Body of pancreas (tissue), 4 donors: ENCODE data around the gene ANTXRL.
"Not testable (repeated sequence)": the region's sequence is repeated elsewhere in the genome, so short reads cannot be mapped to it uniquely, and the experiment has no call there.

Experiments used
- POLR2A ChIP-seq, 3 donors: fragments of 450-650 bp; IDR thresholded peaks; one replicate each; pipeline ENCODE4 v1.6.1; 2016; ENCODE audit warnings: antibody characterized with exemption in 3 of 3, mild to moderate bottlenecking in 2 of 3
- TF ChIP-seq, protein P1 (sequence below), 7 experiments: fragments of 450-650 bp in 4 of 7; fragments of 200-600 bp in 3 of 7; sonication (generic) in 3 of 7; IDR thresholded peaks; one replicate each; pipeline ENCODE4 v1.5.1; 2016 to 2019; ENCODE audit warnings: antibody characterized with exemption in 7 of 7

DNA sequence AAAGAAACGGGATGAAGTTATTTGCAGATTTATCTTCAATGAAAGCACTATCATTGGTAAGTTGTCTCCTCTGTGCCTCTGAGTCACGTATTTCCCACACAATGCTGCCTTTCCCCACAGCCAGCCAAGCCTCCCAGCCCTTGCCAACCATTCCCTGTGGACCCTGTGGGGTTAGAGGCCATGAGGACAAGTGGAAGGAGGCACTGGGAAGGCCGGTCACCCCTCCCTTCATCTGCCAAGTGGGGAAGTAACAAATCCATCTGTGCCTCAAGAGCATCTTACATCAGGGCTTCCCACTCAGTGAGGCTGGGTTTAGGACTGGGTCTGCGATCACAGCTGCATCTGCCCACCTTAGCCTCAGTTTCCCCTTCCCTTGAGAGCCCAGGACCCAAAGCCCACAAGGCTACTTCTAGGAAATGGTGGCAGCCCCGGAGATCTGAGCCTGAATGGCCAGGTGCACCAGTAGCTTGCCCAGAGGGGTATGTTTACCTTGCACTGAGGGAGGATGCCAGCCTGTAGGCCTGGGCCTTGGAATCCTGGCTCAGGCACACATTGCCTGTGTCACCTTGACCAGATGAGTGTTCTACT lies 16.1 kb downstream of the ANTXRL start:
- TF ChIP-seq, protein P1, sequence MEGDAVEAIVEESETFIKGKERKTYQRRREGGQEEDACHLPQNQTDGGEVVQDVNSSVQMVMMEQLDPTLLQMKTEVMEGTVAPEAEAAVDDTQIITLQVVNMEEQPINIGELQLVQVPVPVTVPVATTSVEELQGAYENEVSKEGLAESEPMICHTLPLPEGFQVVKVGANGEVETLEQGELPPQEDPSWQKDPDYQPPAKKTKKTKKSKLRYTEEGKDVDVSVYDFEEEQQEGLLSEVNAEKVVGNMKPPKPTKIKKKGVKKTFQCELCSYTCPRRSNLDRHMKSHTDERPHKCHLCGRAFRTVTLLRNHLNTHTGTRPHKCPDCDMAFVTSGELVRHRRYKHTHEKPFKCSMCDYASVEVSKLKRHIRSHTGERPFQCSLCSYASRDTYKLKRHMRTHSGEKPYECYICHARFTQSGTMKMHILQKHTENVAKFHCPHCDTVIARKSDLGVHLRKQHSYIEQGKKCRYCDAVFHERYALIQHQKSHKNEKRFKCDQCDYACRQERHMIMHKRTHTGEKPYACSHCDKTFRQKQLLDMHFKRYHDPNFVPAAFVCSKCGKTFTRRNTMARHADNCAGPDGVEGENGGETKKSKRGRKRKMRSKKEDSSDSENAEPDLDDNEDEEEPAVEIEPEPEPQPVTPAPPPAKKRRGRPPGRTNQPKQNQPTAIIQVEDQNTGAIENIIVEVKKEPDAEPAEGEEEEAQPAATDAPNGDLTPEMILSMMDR (IDR thresholded peaks at IDR 0.05), result not testable (repeated sequence)
- not testable (repeated sequence) for TF ChIP-seq POLR2A (IDR thresholded peaks at IDR 0.05)
